SK-N-SH treated with all-trans-retinoic acid at 6 μM for 48 hours (cell line): ENCODE measurements around the gene JAGN1.
"Not testable (repeated sequence)": the region's sequence is repeated elsewhere in the genome, so short reads cannot be mapped to it uniquely, and the experiment has no call there.

Experiments used
- ARNTL ChIP-seq: fragments of 450-650 bp; formaldehyde crosslinking; IDR thresholded peaks from 2 replicates; pipeline ENCODE4 v1.5.0; 2020; ENCODE audit warnings: low read depth, mild to moderate bottlenecking, moderate library complexity, borderline replicate concordance
- CSDC2 ChIP-seq: fragments of 250-450 bp; sonication (Bioruptor Pico); IDR thresholded peaks from 2 replicates; pipeline ENCODE4 v1.5.0; 2020; ENCODE audit warnings: mild to moderate bottlenecking, moderate library complexity
- PPARA ChIP-seq: fragments of 250-450 bp; sonication (Bioruptor Pico); IDR thresholded peaks from 2 replicates; pipeline ENCODE4 v1.5.0; 2020; ENCODE audit warnings: mild to moderate bottlenecking, borderline replicate concordance
- RARB ChIP-seq: fragments of 250-450 bp; sonication (Bioruptor Pico); IDR thresholded peaks from 2 replicates; pipeline ENCODE4 v1.8.0; 2021; ENCODE audit warnings: mild to moderate bottlenecking, moderate library complexity
- TOX ChIP-seq: fragments of 250-450 bp; sonication (Bioruptor Pico); IDR thresholded peaks from 2 replicates; pipeline ENCODE4 v1.8.0; 2021; ENCODE audit warnings: mild to moderate bottlenecking, moderate library complexity, borderline replicate concordance
- ZFP3 ChIP-seq: fragments of 250-450 bp; sonication (Bioruptor Pico); IDR thresholded peaks from 2 replicates; pipeline ENCODE4 v1.5.0; 2020; ENCODE audit warnings: mild to moderate bottlenecking, moderate library complexity
- ZFP30 ChIP-seq: fragments of 450-650 bp; formaldehyde crosslinking; IDR thresholded peaks from 2 replicates; pipeline ENCODE4 v1.5.0; 2022; ENCODE audit warnings: mild to moderate bottlenecking, moderate library complexity
- TF ChIP-seq, protein P1 (sequence below): fragments of 250-450 bp; sonication (Bioruptor Pico); IDR thresholded peaks from 2 replicates; pipeline ENCODE4 v1.5.0; 2020; ENCODE audit warnings: mild to moderate bottlenecking, moderate library complexity
- TF ChIP-seq, protein P2 (sequence below): fragments of 250-450 bp; sonication (Bioruptor Pico); IDR thresholded peaks from 2 replicates; pipeline ENCODE4 v1.5.1; 2020; ENCODE audit warnings: low read depth, mild to moderate bottlenecking, moderate library complexity
- TF ChIP-seq, protein P3 (sequence below): fragments of 250-450 bp; sonication (Bioruptor Pico); IDR thresholded peaks from 2 replicates; pipeline ENCODE4 v1.8.0; 2020; ENCODE audit warnings: mild to moderate bottlenecking, moderate library complexity, borderline replicate concordance

DNA sequence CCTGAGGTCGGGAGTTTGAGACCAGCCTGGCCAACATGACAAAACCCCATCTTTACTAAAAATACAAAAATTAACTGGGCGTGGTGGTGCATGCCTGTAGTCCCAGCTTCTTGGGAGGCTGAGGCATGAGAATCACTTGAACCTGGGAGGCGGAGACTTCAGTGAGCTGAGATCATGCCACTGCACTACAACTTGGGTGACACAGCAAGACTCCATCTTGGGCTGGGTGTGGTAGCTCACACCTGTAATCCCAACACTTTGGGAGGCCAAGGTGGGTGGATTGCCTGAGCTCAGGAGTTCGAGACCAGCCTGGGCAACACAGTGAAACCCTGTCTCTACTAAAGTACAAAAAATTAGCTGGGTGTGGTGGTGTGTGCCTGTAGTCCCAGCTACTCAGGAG lies 14.2 kb upstream of the JAGN1 start:
- TF ChIP-seq ZFP3 (CRISPR knock-in tag); RARB; ZFP30 (CRISPR knock-in tag); CSDC2 (CRISPR knock-in tag); PPARA (CRISPR knock-in tag); TOX; ARNTL (CRISPR knock-in tag): not testable (repeated sequence)
- TF ChIP-seq, protein P1, sequence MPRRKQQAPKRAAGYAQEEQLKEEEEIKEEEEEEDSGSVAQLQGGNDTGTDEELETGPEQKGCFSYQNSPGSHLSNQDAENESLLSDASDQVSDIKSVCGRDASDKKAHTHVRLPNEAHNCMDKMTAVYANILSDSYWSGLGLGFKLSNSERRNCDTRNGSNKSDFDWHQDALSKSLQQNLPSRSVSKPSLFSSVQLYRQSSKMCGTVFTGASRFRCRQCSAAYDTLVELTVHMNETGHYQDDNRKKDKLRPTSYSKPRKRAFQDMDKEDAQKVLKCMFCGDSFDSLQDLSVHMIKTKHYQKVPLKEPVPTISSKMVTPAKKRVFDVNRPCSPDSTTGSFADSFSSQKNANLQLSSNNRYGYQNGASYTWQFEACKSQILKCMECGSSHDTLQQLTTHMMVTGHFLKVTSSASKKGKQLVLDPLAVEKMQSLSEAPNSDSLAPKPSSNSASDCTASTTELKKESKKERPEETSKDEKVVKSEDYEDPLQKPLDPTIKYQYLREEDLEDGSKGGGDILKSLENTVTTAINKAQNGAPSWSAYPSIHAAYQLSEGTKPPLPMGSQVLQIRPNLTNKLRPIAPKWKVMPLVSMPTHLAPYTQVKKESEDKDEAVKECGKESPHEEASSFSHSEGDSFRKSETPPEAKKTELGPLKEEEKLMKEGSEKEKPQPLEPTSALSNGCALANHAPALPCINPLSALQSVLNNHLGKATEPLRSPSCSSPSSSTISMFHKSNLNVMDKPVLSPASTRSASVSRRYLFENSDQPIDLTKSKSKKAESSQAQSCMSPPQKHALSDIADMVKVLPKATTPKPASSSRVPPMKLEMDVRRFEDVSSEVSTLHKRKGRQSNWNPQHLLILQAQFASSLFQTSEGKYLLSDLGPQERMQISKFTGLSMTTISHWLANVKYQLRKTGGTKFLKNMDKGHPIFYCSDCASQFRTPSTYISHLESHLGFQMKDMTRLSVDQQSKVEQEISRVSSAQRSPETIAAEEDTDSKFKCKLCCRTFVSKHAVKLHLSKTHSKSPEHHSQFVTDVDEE: not testable (repeated sequence)
- TF ChIP-seq, protein P2, sequence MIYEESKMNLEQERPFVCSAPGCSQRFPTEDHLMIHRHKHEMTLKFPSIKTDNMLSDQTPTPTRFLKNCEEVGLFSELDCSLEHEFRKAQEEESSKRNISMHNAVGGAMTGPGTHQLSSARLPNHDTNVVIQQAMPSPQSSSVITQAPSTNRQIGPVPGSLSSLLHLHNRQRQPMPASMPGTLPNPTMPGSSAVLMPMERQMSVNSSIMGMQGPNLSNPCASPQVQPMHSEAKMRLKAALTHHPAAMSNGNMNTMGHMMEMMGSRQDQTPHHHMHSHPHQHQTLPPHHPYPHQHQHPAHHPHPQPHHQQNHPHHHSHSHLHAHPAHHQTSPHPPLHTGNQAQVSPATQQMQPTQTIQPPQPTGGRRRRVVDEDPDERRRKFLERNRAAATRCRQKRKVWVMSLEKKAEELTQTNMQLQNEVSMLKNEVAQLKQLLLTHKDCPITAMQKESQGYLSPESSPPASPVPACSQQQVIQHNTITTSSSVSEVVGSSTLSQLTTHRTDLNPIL (CRISPR knock-in tag): not testable (repeated sequence)
- TF ChIP-seq, protein P3, sequence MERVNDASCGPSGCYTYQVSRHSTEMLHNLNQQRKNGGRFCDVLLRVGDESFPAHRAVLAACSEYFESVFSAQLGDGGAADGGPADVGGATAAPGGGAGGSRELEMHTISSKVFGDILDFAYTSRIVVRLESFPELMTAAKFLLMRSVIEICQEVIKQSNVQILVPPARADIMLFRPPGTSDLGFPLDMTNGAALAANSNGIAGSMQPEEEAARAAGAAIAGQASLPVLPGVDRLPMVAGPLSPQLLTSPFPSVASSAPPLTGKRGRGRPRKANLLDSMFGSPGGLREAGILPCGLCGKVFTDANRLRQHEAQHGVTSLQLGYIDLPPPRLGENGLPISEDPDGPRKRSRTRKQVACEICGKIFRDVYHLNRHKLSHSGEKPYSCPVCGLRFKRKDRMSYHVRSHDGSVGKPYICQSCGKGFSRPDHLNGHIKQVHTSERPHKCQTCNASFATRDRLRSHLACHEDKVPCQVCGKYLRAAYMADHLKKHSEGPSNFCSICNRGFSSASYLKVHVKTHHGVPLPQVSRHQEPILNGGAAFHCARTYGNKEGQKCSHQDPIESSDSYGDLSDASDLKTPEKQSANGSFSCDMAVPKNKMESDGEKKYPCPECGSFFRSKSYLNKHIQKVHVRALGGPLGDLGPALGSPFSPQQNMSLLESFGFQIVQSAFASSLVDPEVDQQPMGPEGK (CRISPR knock-in tag): not testable (repeated sequence)
